ENCODE data around the gene BCS1L.

DNA sequence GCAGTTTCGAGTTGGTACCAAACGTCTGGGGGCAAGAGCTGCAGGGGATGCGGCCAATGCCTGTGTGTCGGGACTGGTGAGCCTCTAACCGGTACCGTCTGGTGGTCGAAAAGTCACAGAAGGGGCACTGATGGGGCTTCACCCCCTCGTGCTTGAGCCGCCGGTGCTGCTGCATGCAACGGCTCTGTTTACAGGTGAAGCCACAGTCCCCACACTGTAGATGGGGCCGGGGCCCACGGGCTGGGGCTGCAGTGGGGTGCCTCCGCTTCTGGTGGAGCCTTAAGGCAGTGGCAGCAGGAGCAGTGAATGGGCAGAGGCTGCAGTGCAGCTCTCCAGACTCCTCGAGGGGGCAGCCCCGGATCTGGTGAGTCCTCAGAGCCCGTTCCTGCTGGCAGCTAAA, 16.7 kb upstream of the BCS1L start:
- TF ChIP-seq POLR2AphosphoS5 (IDR thresholded peaks at IDR 0.05; ENCODE audit: low read depth, low read length) (no peak), POLR2A (IDR thresholded peaks at IDR 0.05; ENCODE audit: low read depth, low read length) (no peak)
